ENCODE data around the gene USP6NL.

DNA sequence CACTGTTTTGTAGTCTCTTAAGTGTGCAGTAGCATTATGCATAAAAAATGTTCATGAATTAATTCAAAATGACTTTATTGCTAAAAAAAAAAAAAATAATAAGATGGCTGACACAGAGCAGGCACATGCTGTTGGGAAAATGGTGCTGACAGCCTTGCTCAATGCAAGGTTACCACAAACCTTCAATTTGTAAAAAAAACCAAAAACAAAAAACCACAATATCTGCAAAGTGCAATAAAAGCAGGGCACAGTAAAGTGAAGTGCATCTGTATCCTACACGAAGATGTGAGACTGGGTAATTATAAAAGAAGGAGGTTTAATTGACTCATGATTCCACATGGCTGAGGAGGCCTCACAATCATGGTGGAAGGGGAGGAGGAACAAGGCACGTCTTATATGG is 185.8 kb downstream of the USP6NL start:
- TF ChIP-seq, protein P1, sequence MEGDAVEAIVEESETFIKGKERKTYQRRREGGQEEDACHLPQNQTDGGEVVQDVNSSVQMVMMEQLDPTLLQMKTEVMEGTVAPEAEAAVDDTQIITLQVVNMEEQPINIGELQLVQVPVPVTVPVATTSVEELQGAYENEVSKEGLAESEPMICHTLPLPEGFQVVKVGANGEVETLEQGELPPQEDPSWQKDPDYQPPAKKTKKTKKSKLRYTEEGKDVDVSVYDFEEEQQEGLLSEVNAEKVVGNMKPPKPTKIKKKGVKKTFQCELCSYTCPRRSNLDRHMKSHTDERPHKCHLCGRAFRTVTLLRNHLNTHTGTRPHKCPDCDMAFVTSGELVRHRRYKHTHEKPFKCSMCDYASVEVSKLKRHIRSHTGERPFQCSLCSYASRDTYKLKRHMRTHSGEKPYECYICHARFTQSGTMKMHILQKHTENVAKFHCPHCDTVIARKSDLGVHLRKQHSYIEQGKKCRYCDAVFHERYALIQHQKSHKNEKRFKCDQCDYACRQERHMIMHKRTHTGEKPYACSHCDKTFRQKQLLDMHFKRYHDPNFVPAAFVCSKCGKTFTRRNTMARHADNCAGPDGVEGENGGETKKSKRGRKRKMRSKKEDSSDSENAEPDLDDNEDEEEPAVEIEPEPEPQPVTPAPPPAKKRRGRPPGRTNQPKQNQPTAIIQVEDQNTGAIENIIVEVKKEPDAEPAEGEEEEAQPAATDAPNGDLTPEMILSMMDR (optimal IDR thresholded peaks at IDR 0.05 in 1 of 3, IDR thresholded peaks at IDR 0.05 in 1 of 3, conservative IDR thresholded peaks at IDR 0.05 in 1 of 3; ENCODE audit: extremely low read depth in 1 of 3, insufficient read depth in 2 of 3, low read length in 3 of 3), result no peak
- no peak for TF ChIP-seq EZH2 (IDR thresholded peaks at IDR 0.05; ENCODE audit: low read length)
